NCI-H187 treated with DMSO at 0.1 percent for 48 hours (cell line): ENCODE results near the gene C10orf62.
A peak's percentile ranks its signal among the peaks of the same experiment; 100 is the strongest.
"Not testable (repeated sequence)": the region's sequence is repeated elsewhere in the genome, so short reads cannot be mapped to it uniquely, and the experiment has no call there.

ENCODE experiments used
- DNase-seq: peaks from one replicate; lab custom pipeline; 2025; lab: John Stamatoyannopoulos, UW

C10orf62 gene

DNA sequence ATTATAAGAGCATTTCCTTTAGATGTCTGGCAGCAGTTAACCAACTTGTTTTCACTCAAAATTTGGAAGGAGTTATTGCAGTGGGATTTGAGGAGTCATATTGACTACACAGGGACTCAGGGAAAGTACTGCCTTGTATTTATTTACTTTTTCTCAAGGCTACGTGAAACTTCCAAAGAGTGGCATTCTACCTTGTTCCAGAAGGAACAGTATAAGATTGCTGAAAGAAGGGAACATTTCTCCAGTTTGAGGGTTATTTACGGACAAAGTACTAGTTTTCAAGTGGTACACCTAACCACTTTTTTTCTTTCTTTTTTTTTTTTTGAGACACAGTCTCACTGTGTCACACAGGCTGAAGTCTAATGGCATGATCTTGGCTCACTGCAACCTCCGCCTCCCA is 38.7 kb downstream of the C10orf62 start:
- DNase-seq = no peak

DNA sequence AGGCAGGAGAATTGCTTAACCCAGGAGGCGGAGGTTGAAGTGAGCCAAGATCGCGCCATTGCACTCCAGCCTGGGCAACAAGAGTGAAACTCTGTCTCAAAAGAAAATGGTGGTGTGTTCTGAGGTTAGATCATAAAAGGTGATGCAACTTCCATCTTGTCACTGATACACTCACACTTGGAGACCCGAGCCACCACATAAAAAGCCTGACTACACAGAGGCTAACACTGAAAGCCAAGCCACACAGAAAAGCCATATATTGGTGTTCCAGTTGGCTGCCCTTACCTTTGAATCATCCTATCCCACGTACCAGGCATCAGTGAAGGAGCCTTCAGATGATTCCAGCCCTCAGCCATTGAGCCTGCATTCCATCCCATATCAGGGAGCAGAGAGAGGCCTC is 39.8 kb downstream of the C10orf62 start:
- no peak for DNase-seq

DNA sequence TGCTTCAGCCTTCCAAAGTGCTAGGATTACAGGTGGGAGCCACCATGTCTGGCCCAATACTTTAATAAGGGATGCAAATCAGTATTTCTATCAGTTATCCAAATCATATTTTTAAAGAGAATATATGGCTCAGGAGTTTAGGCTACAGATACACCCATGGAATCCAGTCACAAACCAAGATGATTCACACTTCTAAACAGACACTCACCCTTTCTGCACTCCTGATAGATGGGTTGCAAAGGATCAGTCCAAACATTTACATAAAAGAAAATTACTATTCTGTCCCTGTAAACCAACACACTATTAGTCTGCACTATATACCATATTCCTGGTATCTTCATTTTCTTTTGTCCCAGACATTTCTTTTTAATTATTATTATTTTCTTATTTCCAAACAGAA is 41.6 kb downstream of the C10orf62 start:
- no peak for DNase-seq

DNA sequence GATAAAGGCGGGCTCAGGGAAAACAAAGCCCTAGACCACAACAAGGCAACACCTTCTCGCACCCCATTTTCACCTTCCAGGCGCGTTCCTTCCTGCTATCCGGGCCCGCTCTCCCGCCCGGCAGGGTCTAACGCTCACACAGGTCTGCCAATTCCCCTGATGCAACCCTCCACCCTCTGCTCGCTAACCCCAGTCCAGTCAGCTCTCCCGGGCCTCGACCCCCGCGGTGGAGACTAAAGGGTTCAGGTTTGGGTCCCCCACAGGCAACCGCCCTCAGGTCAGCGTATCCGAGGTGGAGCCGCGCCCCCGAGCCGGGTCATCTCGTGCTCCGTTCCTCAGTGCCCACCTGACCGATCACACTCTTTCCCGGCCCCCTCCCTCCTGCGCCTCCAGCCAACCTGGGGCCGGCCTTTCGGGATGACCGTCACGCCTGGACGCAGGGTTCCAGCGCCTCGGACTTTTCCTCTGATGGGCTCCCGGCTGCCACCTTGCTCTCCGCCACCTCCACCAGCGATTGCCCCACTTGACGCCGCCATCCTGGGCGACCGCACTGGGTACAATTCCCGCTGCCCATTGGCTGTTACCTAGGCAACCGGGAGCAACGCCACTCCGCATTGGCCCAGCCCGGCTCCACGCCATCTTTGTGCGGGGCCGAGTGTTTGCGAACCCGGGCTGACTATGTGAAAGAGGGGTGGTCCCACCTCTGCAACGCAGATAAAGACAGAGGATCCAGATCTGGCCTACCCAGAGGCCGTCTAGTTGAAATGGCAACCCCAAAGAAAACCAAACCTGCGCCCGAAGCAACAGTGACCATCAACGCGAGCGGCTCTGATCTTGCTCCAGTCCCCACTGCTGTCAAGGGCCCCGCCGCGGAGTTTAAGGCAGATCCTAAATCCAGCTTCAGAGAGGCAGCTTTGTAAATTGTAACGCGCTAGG is 43.7 kb downstream of the C10orf62 start, which contains the start of gene MORN4:
MORN4 (minus strand) TSS at position 552 of the 936 bp plus-strand sequence. CDS start 13,847 bp downstream, outside the sequence.
- DNase-seq = peak; percentile 55

DNA sequence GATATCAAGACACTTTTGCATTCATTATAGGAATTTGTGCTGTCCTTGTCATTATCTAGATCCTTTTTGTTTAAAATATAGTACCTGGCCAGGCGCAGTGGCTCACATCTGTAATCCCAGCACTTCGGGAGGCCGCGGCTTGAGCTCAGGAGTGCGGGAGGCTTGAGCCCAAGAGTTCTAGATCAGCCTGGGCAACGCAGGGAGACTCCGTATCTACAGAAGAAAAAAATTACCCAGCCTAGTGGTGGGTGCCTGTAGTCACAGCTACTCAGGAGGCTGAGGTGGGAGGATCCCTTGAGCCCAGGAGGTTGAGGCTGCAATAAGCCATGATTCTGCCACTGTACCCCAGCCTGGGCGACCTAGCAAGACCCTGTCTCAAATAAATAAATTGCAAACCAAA is 44.4 kb downstream of the C10orf62 start:
- no peak for DNase-seq

DNA sequence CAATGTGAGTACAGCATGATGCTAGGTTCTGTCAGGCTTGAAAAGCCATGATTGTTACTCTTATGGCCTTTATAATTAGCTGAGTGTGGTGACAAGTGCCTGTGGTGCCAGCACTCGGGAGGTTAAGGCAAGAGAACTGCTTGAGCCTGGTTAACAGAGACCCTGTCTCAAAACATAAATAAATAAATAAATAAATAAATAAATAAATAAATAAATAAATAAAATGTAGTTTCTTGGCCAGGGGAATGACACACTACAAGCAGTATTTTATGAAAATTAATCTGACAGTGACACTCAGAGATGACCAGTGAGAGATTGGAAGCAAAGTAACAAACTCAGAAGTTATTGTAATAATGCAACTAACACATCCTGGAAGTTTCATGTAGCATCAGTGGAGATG is 46.1 kb downstream of the C10orf62 start:
- DNase-seq = no peak

DNA sequence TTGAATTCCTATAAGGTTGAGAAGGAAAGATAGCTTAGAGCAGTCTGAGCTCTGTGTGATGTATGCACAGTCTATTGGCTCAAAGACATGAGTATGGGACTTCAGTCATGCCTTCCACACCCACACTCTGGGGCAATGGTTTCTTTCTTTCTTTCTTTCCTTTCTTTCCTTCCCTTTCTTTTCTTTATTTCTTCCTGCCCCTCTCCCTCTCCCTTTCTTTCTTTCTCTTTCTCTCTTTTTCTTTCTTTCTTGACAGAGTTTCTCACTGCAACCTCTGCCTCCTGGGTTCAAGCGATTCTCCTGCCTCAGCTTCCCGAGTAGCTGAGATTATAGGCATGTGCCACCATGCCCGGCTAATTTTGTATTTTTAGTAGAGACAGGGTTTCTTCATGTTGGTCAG is 49.6 kb downstream of the C10orf62 start:
- not testable (repeated sequence) for DNase-seq

DNA sequence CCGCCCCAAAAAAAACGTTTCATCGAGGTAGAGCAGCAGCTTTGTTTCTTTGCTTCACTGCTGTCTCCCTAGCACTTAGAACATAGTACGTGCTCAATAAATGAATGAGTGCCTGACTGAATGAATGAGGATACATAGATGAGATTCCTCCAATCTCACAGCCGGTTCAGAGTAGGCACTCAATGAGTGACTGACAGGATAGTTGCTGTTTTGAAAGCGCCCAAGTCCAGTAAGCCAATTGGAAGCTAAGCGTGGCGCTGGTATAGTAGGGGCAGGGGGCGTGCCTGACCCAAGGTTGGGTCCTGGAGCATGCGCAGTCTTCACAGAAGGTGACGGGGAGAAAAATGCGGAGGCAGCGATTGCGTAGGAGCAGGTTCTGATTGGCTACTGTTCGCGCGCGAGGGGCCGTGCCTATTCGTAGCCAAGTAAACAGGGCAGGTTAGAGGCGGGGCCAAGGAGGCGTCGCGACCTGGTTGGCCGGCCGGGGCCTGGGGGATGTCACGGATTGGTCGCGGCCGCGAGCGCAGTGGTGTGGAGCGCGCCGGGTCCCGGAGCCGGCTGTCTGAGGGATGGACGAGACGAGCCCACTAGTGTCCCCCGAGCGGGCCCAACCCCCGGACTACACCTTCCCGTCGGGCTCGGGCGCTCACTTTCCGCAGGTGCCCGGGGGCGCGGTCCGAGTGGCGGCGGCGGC is 50.8 kb downstream of the C10orf62 start, which contains the start of gene PI4K2A:
PI4K2A (plus strand) TSS at position 498 of the 694 bp plus-strand sequence; CDS start at position 570, 72 bp downstream.
- peak; percentile 80 for DNase-seq
